Subcutaneous preadipocyte (primary cell): ENCODE data around the gene TMEM238. TPM values are rescaled to one million over a fixed set of nuclear protein-coding genes. Genes with fewer than 3 reads are reported as not detected.

Experiments
- total RNA-seq: library from RNA; depleted of rRNA; stranded (reverse); fragments of >200 nt; gene quantifications from 2 replicates; pipeline ENCODE4 v1.2.3, GENCODE V29; 2012

Gene TMEM238
- total RNA-seq: not detected in 2 replicates

GRCh38 chr19:55384131-55384919 is at the start of gene TMEM238:
TMEM238 (minus strand) TSS chr19:55384292; CDS start chr19:55384259, 33 bp downstream.

GRCh38 chr19:55407550-55407799 is 23.4 kb upstream of the TMEM238 start, which contains the start of gene UBE2S:
UBE2S (minus strand) TSS chr19:55407788; CDS start chr19:55407589, 199 bp downstream.

GRCh38 chr19:55385724-55386492 is 1.8 kb upstream of the TMEM238 start, which contains the start of gene RPL28:
RPL28 (plus strand) TSS chr19:55385932; CDS start chr19:55386358, 426 bp downstream.

GRCh38 chr19:55376241-55376933 is 7.7 kb downstream of the TMEM238 start, which contains the start of gene TMEM190:
TMEM190 (plus strand) TSS chr19:55376826; CDS start chr19:55376854, 28 bp downstream.

GRCh38 chr19:55370305-55370988 is 13.6 kb downstream of the TMEM238 start, which contains the start of gene IL11:
IL11 (minus strand) TSS chr19:55370463; CDS start chr19:55370310, 153 bp downstream.

GRCh38 chr19:55362990-55363716 is 20.9 kb downstream of the TMEM238 start, which contains the start of gene GARIN5B:
GARIN5B (minus strand) TSS chr19:55363260; CDS start chr19:55363066, 194 bp downstream.

GRCh38 chr19:55354698-55355212 is 29.3 kb downstream of the TMEM238 start, which contains the start of gene COX6B2:
COX6B2 (minus strand) TSS chr19:55354719; CDS start chr19:55354521, 198 bp downstream.

GRCh38 chr19:55339105-55339888 is 44.8 kb downstream of the TMEM238 start, which contains the start of gene KMT5C:
KMT5C (plus strand) TSS chr19:55339876; CDS start chr19:55341937, 2,061 bp downstream.

Other genes starting within 250 kb of the TMEM238 start
- gene TNNT1, start 235.1 kb downstream of the TMEM238 start, total RNA-seq: 0.73 and 2.9 TPM in 2 replicates
- 0.37 TPM in 1 of 2 replicates, not detected in the other for gene TNNI3, start 226.6 kb downstream of the TMEM238 start, total RNA-seq
- 0.59 and 1.5 TPM in 2 replicates for gene DNAAF3, start 217.7 kb downstream of the TMEM238 start, total RNA-seq
- 0.39 and 1.1 TPM in 2 replicates for gene SYT5, start 204.0 kb downstream of the TMEM238 start, total RNA-seq
- gene PTPRH, start 174.8 kb downstream of the TMEM238 start, total RNA-seq: 5.3 and 11.4 TPM in 2 replicates
- 0.73 and 2.3 TPM in 2 replicates for gene TMEM86B, start 155.5 kb downstream of the TMEM238 start, total RNA-seq
- gene PPP6R1, start 125.3 kb downstream of the TMEM238 start, total RNA-seq: 32.3 and 44.8 TPM in 2 replicates
- 36.6 and 38.9 TPM in 2 replicates for gene HSPBP1, start 104.2 kb downstream of the TMEM238 start, total RNA-seq
- gene BRSK1, start 100.3 kb downstream of the TMEM238 start, total RNA-seq: 0.59 and 1.8 TPM in 2 replicates
- not detected in 2 replicates for gene TMEM150B, start 59.0 kb downstream of the TMEM238 start, total RNA-seq
- gene KMT5C, start 44.4 kb downstream of the TMEM238 start, total RNA-seq: 6.6 and 7.6 TPM in 2 replicates
- gene COX6B2, start 29.6 kb downstream of the TMEM238 start, total RNA-seq: not detected in 2 replicates
- not detected in 2 replicates for gene GARIN5B, start 21.0 kb downstream of the TMEM238 start, total RNA-seq
- 0.37 and 1.6 TPM in 2 replicates for gene IL11, start 13.8 kb downstream of the TMEM238 start, total RNA-seq
- gene TMEM190, start 7.5 kb downstream of the TMEM238 start, total RNA-seq: not detected in 2 replicates
- 171 and 427 TPM in 2 replicates for gene RPL28, start 1.6 kb upstream of the TMEM238 start, total RNA-seq
- 72.0 and 185 TPM in 2 replicates for gene UBE2S, start 23.5 kb upstream of the TMEM238 start, total RNA-seq
- gene SHISA7, start 59.0 kb upstream of the TMEM238 start, total RNA-seq: not detected in 2 replicates
- gene ISOC2, start 77.3 kb upstream of the TMEM238 start, total RNA-seq: 83.0 and 83.9 TPM in 2 replicates
- gene C19orf85, start 80.5 kb upstream of the TMEM238 start, total RNA-seq: not detected in 2 replicates
- 2.6 and 2.7 TPM in 2 replicates for gene ZNF628, start 92.3 kb upstream of the TMEM238 start, total RNA-seq
- 9.9 and 10.0 TPM in 2 replicates for gene NAT14, start 100.9 kb upstream of the TMEM238 start, total RNA-seq
- gene SSC5D, start 104.1 kb upstream of the TMEM238 start, total RNA-seq: 9.2 and 14.7 TPM in 2 replicates
- gene SBK2, start 152.8 kb upstream of the TMEM238 start, total RNA-seq: not detected in 2 replicates
- gene SBK3, start 161.3 kb upstream of the TMEM238 start, total RNA-seq: 0.37 TPM in 1 of 2 replicates, not detected in the other
- gene ZNF579, start 196.6 kb upstream of the TMEM238 start, total RNA-seq: 4.3 and 4.4 TPM in 2 replicates
- 4.0 and 4.3 TPM in 2 replicates for gene FIZ1, start 215.2 kb upstream of the TMEM238 start, total RNA-seq
- gene ZNF524, start 216.0 kb upstream of the TMEM238 start, total RNA-seq: 11.9 and 12.5 TPM in 2 replicates
- gene ZNF865, start 221.4 kb upstream of the TMEM238 start, total RNA-seq: 1.1 and 1.6 TPM in 2 replicates
- gene ZNF784, start 240.3 kb upstream of the TMEM238 start, total RNA-seq: 3.1 and 3.7 TPM in 2 replicates